GM03348 (cell line): ENCODE measurements around the gene FBXO48.
A peak's percentile ranks its signal among the peaks of the same experiment; 100 is the strongest.
"Not testable (repeated sequence)": the region's sequence is repeated elsewhere in the genome, so short reads cannot be mapped to it uniquely, and the experiment has no call there.

Experiments
- DNase-seq: peaks from one replicate; pipeline ENCODE4 v3.0.0; 2012; ENCODE audit warnings: low spot score

Gene FBXO48

DNA sequence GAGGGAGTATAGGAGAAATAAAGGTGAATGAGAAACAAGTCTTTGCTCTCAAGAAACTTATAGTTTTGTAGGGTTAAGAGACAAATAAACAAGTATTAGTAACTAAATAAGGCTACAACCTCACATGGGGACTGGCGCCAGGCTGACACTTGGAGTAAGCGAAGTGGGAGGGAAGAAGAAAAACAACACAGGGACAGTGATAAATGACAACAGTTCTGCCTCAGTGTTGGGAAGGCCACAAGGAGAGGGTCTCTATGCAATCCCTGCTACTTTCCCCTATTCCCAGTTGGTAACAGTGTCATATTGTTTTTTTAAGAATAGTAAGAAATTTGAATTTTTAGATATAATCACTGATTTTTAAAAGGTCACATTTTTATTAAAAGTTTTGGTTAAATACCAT lies 4.3 kb upstream of the FBXO48 start:
- DNase-seq: no peak

DNA sequence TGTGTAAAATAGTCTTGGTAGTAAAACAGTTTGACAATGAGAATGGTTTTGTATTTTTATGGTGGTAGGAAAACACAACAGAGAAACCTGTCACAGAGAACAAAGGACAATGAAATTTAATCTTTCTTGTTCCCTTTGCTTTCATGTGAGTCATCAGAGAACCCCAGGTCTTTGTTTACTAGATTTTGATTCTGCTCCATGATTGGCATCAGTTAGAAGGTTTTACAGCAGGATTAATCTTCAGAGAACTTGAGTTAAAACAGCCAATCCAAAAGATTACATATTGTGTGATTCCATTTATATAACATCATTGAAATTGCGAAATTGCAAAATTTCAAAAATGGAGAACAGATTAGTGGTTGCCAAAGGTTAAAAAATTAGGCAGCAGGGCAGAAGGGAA lies 2.8 kb upstream of the FBXO48 start:
- no peak for DNase-seq

DNA sequence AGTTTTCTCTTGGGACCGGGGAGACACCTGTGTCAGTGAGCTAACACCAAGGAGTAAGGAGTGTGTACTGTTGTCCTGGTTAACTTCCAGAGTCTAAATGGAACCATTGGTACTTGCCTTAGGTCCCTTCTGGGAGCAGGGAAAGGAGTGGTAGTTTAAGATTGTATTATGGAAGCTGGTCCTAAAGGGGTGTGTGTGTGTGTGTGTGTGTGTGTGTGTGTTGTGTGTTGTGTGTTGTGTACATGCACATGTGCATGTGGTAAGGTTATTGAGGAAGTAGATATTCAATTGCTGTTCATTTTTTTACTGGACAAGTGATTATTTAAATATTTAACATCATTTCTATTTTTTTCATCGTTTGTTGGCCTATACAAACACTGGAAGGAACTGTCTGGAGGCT lies 1.7 kb upstream of the FBXO48 start:
- DNase-seq: no peak

DNA sequence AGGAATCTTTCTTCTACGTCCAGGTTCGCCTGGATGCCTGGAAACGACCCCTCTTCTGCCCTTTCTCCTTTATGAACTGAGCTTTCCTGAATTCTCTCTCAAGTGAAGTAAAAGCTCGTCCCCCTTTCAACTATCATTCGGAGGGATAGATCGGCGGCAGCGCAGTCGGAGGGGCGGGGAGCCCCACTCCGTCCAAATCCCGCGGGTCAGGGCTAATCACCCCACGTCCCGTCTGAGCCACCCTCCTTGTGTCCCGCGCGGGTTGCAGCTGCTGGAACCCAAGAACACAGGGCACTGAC lies 367 bp downstream of the FBXO48 start:
- peak; percentile 12 for DNase-seq

DNA sequence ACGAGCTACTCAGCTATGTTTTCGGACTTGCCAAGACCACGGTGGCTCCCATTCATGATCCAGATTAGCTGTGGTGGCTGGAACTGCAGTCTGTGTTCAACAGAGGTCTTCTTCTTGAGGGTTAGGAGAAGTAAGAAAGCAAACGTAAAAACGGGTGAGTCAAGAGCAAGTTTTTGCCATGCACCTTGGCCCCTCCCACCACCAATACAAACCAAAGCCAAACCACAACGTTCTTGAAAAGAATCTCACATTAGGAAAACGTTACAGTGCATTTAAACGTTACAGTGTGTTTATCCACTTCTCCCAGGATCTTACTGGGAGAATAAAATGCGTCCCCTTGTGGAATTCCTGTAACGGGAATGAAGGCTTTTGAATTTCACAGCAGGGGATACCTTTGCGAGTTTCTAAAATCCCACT lies 725 bp downstream of the FBXO48 start:
- DNase-seq: peak; percentile 13

DNA sequence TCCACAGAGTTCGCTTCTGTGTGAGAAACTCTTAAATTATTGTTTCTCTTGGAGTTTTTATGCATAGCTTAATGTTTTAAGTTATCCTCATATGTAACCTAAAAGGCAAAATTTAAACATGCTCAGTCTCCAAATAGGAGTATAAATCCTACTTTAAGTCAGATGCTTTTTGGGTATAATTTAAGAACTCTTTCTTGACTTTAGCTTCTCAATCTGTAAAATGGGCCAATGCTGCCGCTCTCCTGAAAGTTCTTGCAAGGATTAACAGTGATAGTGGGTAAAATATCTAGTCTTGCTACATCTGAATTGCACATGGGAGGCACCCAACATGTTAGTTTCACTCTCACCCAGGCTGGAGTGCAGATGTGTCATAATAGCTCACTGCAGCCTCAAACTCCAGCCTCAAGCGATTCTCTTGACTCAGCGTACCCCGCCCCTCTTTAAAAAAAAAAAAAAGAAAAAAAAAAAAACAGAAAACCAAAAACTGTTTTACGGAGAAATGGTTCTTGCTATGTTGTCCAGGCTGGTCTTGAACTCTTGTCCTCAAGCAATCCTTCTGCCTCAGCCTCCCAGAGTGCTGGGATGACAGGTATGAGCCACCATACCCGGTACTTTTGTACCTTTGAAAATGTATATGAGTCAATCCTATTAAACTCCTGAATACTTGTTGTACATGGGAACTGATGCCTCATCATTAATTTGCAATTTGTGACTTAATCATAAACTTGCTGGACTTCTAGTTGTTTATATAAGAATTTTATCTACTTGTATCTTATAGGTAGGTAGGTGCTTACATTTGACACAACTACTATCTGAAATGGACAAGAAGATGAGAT lies 1.8 kb downstream of the FBXO48 start:
- DNase-seq: no peak

DNA sequence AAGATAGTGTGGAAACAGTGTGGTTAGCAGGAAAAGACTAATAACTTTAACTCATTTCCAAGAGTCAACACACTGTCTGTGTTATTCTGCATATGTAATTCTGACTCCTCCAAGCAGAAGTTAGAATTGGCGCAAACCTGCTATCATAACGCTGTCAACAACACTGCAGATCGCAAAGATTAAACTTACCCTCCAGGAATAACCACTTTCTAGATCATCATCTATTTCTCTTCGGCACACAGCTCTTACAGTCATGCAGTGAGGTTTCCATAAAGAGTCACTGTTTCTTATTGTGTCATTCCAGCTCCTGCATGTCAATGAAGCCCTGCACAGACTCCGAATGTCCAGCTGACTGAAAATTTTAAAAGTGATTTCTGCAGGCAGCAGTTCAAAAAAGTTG lies 2.4 kb downstream of the FBXO48 start:
- DNase-seq: no peak

DNA sequence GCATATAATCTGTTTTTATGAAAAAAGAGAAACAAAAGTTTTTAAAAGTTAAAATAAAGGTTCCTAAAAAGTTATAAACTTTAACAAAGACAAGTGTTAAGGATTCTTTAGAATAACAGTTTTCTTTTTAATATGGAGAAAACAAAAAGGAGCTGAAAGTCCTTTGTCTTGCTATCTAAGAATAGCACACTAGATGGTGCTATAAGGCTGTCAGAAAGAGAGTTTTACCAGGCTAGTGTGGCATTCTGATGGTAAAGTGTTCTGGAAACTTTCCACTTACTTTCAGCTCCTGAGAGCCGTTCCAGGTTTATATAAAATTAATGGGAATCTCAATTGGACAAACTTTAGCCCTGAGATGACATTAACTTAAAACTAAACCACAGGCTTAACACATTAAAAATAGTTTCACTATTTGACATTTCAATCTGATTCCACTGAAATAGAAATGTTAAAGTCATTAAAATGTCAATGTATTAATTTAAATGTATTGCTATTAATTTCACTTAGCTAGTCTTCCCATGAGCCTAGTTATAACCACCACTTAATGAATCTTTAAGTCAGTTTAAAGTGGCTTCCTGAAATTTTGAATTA lies 3.7 kb downstream of the FBXO48 start:
- DNase-seq: peak; percentile 30

DNA sequence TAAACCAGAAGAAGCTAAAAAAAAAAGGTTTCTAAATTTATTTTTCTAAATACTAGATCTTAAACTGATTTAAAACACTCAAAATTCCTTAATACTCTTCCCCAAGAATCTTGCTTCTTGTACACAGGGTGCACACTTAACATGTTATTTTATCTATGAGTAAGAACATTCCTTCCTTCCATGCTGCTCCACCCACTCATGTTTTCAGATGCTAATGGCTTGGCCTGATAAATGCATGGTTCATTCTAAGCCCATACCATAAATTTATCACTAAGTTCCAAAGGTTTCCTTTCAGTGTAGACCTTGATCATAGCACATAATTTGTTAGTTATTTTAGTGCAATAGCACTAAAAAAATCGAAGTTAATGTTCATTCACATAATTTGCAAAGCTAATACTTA lies 8.1 kb downstream of the FBXO48 start:
- DNase-seq: peak; percentile 34

DNA sequence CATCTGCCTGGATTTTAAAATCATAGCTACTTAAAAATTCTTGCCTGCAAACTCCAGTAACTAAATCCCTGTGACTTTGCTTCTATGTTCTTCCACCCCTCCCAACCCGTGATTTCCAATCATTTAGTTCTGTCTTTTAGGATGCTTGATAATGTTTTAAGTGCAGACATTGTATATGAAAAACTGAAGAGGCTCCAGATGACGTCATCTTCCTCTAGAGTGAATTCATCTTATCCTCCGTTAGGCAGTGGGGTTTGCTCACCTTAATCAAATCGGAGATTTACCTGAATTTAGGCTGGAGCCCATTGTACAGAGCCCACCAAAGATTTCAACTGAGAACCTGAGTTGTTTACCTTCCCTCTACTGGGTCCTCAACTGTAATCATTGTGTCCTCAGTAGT lies 10.9 kb downstream of the FBXO48 start:
- DNase-seq: no peak

DNA sequence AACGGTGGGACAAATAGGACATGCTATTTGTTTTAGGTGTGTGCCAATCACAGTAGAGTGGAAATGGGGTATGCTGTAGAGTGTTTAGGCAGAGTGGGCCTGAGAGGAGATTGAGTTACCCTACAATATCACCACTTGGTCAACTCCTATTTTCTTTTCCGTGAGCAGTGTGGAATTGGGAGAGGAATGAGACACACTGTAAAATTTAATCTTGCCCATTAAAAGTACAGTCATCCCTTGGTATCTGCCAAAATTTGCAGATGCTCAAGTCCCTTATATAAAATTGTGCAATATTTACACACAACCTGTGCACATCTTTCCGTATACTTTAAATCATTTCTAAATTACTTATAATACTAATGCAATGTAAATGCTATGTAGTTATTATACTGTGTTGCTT lies 12.4 kb downstream of the FBXO48 start:
- no peak for DNase-seq

DNA sequence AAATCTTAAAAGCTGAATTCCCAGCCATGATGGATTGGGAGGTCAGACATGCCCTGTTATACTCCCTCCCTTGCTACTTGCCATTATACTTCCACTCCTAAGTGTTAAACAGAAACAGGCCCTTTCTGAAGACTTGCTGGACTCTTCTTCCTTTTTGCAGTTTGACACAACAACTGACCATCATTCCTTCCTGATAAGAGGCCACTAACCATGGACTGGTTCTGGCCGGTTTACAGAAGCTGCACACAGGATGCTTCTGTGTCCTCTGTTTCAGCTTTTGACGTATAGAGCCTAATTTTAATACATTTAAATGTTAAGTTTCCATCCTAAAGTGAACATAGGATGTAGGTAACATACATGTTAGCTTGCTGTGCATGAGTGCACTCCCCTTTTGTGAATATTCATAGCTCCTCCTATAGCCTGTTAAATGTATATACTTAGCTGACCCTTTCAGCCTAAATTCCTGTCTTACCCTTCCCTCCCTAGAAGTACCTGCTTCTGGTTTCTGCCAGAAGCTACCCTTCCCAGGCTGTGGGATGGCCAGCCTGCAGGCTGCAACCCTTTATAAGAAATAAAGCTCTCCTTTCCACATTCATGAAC lies 13.2 kb downstream of the FBXO48 start:
- no peak for DNase-seq

DNA sequence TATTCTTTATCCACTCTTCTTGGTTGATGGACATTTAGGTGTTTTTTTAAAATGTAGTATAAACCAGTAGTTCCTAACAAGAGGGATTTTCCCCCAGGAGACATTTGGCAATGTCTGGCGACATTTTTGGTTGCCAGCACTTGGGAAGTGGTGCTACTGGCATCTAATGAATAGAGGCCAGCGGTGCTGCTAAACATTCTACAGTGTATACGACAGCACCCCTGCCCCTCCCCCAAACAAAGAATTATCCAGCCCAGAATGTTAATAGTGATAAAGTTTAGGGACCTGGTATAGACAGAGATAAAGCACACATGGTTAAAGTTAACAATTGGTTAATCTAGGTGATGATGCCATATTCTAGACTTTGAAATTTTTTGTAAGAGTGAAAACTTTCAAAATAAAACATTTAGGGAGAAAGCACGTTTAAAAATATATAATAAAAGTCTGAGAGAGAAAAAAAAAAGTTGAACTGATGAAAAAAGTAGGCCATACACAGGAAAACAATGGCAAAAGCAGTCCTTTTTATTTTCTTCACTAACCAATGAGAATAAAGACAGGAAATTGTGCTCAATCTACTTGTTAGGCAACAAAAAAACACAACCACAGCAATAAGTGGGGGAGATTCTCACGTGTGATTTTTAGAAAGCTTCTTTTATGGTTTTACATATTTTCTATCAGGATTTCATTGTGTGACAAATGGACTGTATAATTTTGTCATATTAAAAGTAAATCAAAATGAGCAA lies 14.8 kb downstream of the FBXO48 start:
- DNase-seq: no peak

DNA sequence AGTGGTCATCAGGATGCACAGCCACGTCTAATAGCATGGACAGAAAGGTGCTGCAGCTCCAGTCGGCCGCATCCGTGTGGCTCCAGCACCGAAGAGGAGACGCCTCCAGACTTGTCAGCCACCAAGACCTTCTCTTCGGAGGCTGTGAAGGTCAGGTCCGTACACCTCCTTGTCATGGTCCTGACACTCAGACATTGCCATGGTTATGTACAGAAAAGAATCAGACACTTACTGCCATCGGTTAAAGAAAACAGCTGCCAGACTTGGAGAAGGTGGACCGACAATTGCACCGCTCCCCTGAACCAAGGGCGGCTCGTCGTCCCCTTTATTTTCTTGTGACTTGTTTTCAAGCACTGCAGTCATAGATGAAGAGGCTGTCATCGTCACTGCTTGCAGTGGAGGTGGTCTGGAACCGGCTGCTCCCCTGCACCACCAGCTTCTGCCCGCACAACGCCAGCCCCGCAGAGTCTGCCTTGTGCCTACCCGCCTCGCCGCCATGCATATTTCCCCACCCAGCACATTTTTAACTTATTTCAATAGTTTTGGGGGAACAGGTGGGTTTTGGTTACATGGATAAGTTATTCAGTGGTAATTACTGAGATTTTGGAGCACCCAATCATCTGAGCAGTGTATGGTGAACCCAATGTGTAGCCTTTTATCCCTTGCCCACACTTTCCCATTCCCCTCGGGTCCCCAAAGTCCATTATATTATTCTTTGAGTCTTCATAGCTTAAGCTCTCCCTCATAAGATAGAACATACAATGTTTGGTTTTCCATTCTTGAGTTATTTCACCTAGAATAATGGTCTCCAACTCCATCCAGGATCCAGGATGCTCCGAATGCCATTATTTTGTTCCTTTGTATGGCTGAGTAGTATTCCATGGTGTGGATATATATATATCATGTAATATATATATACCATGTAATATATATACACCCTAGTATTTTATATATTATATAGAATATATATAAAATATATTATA lies 18.1 kb downstream of the FBXO48 start:
- no peak for DNase-seq

DNA sequence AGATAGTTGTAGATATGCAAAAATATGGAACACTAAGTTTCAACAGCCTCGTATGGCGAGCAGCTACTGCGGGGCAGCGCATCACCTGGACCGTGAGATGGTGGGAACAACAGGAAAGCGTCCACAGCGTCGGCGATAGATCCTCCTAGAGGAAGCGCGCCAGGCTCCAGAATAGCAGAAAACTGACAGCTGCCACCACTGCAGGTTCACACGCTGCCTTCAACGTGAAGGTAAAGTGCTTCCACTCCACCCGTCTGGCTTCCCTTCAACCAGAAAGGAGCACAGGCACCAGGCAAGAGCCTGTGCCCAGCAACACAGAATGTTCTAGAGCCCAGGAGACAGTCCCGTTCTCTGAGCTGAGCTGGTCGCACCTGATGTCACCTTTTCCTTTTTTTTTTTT lies 20.0 kb downstream of the FBXO48 start:
- no peak for DNase-seq

DNA sequence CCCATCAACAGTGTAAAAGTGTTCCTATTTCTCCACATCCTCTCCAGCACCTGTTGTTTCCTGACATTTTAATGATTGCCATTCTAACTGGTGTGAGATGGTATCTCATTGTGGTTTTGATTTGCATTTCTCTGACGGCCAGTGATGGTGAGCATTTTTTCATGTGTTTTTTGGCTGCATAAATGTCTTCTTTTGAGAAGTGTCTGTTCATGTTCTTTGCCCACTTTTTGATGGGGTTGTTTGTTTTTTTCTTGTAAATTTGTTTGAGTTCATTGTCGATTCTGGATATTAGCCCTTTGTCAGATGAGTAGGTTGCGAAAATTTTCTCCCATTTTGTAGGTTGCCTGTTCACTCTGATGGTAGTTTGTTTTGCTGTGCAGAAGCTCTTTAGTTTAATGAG lies 20.7 kb downstream of the FBXO48 start:
- not testable (repeated sequence) for DNase-seq

DNA sequence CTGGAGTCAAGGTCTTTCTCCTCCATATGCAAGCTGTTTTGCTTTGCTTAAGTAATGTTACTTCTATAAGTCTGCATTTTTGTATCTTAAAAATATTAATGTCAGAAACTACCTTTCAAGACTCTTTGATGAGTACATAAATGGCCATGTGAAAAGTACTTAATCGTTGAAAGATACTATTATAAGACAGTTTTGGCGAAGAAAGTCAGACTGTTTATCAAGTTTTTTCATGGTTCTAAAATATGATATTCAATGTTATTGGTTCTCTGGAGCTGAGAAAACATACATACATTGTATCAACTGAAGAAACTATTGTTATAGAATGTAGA lies 25.1 kb downstream of the FBXO48 start:
- DNase-seq: no peak

DNA sequence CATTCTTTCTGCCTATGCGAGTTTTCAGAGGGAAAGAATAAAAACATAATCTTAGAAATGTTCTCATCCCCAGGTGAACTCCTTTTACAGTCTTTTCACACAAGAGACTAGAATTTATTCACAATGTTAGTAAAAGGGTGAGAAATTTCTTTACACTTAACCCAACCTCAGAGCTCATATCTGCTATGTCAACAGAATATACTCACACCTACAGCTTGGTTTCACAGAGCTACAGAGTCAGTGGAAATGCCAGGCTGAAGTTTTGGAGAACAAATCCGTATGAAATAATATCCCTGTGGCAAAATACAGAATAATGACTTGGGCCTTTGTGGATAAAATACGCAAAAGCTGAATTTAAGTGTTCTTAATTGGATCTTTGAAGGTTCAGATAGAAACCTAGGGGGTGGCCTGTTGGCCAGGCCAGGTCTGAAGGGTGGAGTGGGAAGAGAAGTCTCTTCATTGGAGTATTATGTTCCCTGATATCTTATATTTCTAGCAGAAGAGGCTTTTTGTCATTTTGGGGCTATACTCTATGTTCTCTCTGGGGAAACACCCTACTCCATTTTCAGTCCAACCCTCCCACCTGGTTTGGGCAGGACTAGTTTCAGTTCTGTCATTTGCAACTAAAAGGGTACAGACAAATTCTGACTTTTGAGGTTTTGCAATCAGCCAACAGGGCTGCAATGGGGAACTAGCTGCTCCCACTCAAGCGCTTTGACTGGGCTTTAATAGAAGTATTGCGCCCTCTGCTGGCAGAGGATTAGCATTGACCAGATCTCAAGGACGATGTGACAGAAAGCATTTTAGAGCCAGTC lies 25.7 kb downstream of the FBXO48 start:
- DNase-seq: peak; percentile 60

DNA sequence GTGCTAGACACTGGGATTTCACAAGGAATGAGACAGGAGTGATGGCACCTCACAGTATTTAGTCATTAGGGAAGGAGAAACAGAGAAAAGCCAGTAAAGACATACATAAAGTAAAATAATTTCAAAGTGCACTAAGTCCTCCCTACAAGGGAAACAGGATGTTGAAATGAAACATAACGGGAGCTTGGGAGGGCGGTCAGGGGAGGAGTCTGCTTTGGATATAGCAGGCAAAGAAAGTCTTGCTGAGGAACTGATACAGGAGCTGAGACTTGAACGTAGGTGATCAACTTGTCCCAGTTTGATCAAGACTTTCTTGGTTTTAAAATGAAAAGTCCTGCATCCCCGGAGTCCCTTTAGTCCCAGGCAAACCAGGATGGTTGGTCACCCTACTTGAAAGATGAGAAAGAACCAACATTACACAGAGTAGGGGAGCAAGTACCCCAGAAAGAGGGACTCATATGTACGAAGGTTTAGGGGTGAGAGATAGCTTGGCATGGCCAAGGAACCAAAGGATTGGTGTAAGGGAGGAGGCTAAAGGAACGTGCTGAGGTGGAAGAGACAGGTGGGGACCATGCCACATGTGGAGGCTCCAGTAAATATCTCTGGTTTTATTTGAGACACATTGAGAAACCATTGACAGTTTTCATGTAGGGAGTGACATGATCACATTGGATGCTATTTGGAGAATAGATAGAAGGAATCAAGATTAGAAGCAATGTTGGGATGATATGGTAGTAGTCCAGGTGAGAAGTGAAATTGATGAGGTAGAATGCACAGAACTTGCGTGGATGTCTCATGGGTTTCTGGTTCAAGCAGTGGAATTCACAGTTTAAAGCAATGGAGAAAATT lies 28.4 kb downstream of the FBXO48 start:
- DNase-seq: no peak

DNA sequence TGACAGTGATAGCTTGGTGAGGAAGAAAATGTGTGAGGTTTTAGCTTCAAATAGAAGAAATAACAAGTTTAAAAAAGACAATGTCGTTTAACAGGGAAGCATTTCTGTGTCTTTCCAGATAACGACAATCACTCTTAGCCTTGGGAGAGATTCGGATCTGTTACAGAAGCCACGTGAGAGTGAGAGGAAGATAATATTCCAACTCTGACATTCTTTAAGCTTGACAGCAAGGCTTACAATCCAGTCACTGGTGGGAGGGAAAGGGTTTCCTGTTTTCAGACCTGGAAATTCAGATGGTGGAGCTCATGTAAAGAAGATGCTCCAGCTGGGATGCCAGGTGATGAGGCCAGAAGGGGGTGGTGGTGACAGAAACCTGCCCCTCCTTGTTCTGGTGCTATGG lies 30.8 kb downstream of the FBXO48 start:
- DNase-seq: peak; percentile 20
